Fibroblast of lung (primary cell): Measurements from ENCODE around the gene RBCK1.

Source experiments
- EZH2 ChIP-seq: IDR thresholded peaks from 2 replicates; pipeline ENCODE4 v1.5.1; 2012; ENCODE audit warnings: low read length, control low read depth, mild to moderate bottlenecking; ENCODE audit errors: missing control alignments
- TF ChIP-seq, protein P1 (sequence below), 2 donors: IDR thresholded peaks in 1 of 2; conservative IDR thresholded peaks in 1 of 2; 1 replicate in 1 of 2; 2 replicates in 1 of 2; pipeline ENCODE4 v1.5.1; 2011 to 2012; ENCODE audit warnings: low read length in 2 of 2, control low read depth in 1 of 2, inconsistent platforms in 1 of 2, low read depth in 1 of 2, mild to moderate bottlenecking in 1 of 2

DNA sequence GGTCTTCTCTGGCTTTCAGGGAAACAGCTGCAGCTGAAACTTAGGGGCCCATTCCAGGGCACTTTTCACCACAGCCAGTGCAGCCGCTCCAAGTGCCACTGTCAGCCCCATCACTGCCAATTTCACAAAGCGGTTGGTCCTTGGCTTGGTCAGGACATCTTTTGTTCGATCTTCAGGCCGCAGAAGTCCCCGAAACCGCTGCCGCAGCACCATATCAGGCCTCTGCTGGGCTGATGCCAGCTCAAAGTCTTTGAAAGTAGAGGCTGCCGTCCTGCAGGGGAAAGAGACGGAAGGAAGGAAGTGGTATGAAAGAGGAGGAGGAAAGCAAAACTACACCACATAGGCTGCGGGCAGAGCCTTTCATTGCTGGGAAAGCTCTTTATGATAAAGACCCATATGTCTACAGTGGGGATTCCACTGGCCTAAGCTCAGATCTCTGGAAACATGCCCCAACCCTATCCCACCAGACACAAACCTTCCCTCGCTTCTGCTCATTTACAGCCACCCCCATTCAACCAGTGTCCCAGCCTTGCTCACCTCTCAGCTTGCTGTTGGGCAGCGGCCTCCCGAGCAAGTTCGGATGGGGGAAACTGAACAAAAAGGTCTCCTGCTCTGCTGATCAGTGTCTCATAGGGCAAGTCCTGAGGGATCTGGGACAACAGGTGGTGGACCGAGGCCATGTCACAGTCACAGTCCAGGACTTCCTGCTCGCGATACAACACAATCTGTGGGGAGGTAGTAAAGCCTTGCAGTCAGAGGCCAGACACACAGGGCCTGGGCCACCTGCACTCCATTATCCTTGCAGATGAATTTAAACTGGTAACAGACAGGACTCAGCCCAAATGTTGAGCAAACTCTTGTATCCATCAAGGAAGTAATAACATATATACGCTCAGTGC, 30.7 kb downstream of the RBCK1 start:
- TF ChIP-seq, protein P1, sequence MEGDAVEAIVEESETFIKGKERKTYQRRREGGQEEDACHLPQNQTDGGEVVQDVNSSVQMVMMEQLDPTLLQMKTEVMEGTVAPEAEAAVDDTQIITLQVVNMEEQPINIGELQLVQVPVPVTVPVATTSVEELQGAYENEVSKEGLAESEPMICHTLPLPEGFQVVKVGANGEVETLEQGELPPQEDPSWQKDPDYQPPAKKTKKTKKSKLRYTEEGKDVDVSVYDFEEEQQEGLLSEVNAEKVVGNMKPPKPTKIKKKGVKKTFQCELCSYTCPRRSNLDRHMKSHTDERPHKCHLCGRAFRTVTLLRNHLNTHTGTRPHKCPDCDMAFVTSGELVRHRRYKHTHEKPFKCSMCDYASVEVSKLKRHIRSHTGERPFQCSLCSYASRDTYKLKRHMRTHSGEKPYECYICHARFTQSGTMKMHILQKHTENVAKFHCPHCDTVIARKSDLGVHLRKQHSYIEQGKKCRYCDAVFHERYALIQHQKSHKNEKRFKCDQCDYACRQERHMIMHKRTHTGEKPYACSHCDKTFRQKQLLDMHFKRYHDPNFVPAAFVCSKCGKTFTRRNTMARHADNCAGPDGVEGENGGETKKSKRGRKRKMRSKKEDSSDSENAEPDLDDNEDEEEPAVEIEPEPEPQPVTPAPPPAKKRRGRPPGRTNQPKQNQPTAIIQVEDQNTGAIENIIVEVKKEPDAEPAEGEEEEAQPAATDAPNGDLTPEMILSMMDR (conservative IDR thresholded peaks at IDR 0.05 in 1 of 2, IDR thresholded peaks at IDR 0.05 in 1 of 2; ENCODE audit: low read depth in 1 of 2, low read length in 2 of 2): no peak
- TF ChIP-seq EZH2: no peak
